Epithelial cell of proximal tubule (primary cell): ENCODE data around the gene OR2A12. TPM values are rescaled to one million over a fixed set of nuclear protein-coding genes. Genes with fewer than 3 reads are reported as not detected.

Source experiments
- DNase-seq: peaks from one replicate; pipeline ENCODE4 v3.0.0-alpha.2; 2011; ENCODE audit warnings: low read depth
- H3K4me3 ChIP-seq: 2 replicates; pipeline ENCODE4 v1.5.1; 2011; ENCODE audit warnings: low read depth, mild to moderate bottlenecking, low read length
- total RNA-seq: library from RNA; depleted of rRNA; stranded (reverse); fragments of >200 nt; gene quantifications from 2 replicates; pipeline ENCODE4 v1.2.3, GENCODE V29; 2015
- TF ChIP-seq, protein P1 (sequence below): conservative IDR thresholded peaks from 2 replicates; pipeline ENCODE4 v1.5.1; 2012; ENCODE audit warnings: low read depth, mild to moderate bottlenecking, low read length

OR2A12 gene
- total RNA-seq, 1 donor from 2014 or later = not detected

DNA sequence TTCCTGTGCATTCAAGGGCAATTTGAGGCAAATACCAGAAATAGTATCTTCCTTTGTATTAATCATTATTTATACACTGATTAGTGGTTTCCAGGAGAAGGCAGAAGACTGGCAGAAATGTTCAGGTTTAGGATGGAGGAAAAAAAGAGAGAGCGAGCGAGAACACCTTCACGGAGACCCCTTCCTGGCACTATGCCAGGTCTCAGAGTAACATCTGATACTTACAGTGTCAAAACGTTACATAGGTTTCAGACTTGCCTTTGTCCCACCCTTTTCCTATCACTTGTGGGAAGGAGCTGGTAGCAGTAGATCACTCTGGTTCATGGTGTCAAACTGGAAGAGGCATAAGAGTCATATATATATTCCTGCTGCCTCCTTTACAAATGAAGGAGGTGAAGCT, 652 bp downstream of the OR2A12 start:
- no peak overlapping the region for H3K4me3 ChIP-seq
- TF ChIP-seq, protein P1, sequence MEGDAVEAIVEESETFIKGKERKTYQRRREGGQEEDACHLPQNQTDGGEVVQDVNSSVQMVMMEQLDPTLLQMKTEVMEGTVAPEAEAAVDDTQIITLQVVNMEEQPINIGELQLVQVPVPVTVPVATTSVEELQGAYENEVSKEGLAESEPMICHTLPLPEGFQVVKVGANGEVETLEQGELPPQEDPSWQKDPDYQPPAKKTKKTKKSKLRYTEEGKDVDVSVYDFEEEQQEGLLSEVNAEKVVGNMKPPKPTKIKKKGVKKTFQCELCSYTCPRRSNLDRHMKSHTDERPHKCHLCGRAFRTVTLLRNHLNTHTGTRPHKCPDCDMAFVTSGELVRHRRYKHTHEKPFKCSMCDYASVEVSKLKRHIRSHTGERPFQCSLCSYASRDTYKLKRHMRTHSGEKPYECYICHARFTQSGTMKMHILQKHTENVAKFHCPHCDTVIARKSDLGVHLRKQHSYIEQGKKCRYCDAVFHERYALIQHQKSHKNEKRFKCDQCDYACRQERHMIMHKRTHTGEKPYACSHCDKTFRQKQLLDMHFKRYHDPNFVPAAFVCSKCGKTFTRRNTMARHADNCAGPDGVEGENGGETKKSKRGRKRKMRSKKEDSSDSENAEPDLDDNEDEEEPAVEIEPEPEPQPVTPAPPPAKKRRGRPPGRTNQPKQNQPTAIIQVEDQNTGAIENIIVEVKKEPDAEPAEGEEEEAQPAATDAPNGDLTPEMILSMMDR = no peak
- no peak for DNase-seq

DNA sequence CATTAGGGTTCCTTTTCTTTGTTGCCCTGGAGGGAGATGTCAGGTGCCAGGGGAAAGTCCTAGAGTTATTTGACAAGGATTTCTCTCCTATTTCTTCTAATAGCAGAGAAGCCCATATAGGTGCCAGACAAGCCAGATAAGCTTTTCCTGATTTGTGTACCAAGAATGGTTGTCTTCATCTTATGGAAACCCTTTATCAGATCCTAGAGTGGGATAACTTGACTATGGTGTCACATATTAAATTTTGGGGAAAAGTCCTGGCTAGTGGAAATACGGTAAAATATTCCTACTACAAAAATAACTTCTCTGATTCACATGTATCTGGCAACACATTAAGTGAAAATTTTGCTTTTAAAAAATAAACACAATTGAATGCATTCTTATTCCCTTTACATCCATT, 1.2 kb downstream of the OR2A12 start:
- no peak overlapping the region for H3K4me3 ChIP-seq
- DNase-seq = no peak
- TF ChIP-seq, protein P1 = no peak

DNA sequence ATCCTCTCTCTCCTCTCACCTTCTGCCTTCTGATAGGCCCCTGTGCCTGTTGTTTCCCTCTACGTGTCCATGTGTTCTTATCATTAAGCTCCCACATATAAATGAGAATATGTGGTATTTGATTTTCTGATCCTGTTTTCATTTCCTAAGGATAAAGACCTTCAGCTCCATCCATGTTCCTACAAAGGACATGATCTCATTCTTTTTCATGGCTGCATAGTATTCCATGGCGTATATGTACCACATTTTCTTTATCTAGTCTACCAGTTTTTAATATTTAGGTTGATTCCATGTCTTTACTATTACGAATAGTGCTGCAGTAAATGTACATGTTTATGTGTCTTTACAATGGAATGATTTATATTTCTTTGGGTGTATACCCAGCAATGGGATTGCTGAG, 4.6 kb downstream of the OR2A12 start:
- TF ChIP-seq, protein P1 = no peak
- DNase-seq = no peak
- no peak overlapping the region for H3K4me3 ChIP-seq

DNA sequence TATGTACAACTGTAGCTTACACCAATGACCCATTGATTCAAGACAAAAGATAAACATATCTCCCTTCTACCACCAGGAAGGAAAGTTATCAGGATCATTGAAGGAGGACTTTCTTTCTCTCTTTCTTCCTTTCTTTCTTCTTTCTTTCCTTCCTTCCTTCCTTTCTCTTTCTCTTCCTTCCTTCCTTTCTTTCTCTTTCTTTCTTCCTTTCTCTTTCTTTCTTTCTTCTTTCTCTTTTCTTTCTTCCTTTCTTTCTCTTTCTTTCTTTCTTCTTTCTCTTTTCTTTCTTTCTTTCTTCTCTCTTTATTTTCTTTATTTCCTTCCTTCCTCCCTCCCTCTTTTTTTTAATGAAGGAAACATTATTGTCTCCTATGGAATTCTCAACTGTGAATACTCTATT, 12.7 kb downstream of the OR2A12 start:
- DNase-seq = no peak
- H3K4me3 ChIP-seq = no peak overlapping the region
- TF ChIP-seq, protein P1 = no peak

DNA sequence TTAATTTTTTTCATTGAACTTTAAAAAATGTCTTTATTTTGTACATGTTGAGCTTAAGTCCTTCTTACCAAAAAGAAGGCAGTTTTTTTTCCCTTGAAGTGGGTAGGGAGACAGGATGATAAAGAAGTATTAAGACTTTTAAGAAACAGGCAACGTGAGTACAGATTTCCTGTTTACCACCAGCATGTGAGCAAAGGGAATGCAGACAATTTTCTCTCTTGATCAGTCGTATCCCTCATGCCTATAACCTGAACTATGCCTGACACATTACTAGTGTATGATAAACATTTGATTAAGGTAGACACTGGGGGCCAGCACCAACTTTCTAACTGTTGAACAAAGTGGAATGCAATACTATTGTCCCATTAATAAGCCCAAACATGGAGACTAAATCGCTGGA, 14.5 kb downstream of the OR2A12 start:
- DNase-seq = no peak

DNA sequence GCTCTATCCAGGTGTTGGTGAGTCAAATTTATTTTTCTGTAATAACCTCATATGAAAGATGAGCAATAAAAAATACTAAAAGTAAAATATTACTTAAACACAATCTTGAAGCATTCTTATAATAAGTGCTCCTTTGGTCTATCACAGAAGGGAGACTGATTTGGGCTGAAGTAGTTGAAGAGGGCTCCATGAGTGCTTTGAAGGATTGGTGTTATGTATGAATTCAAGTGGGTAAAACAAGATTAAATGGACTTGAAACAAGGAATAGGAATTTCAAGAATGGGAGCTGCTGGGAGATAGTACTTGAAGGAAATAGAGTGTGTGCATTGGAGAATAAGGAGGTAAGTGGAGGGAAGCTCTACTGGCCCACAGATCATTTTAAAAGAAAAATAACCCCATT, 16.0 kb downstream of the OR2A12 start:
- TF ChIP-seq, protein P1 = no peak
- no peak overlapping the region for H3K4me3 ChIP-seq
- no peak for DNase-seq

More for the DNA sequence above, 14.5 kb downstream of the OR2A12 start:
- TF ChIP-seq, protein P1 = no peak
- H3K4me3 ChIP-seq = no peak overlapping the region

DNA sequence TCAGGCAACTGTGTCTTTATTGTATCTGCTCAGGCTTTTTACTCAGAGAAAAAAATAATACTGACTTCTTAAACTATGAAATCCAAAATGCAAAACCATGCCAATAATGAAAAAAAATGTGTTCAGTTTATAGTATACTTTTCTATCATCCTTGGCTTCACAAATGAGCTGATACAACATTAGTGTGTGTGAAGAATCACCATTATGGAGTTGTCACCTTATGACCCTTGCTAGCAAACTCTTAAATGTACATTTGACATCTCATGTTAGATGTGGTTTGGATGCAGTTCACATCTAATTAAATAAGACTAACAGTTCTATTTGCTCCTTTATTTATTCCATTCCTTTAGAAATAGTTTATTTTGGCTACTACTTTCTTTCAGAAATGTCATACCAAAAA, 19.1 kb downstream of the OR2A12 start:
- no peak overlapping the region for H3K4me3 ChIP-seq
- DNase-seq = no peak
- TF ChIP-seq, protein P1 = no peak
